ENCODE measurements around the gene CASP5.
"Not testable (repeated sequence)": the region's sequence is repeated elsewhere in the genome, so short reads cannot be mapped to it uniquely, and the experiment has no call there.

The CASP5 gene

GRCh38 chr11:105034388-105034787, 11.4 kb upstream of the CASP5 start:
- in situ Hi-C loops (cut with MboI; ENCODE audit: low sequenced_read_pairs) = not testable (repeated sequence)

- in situ Hi-C loops (cut with MboI; ENCODE audit: low sequenced_read_pairs) = no loop called here
Measured at GRCh38 chr11:105033781-105034180, 10.8 kb upstream of the CASP5 start.

DNA sequence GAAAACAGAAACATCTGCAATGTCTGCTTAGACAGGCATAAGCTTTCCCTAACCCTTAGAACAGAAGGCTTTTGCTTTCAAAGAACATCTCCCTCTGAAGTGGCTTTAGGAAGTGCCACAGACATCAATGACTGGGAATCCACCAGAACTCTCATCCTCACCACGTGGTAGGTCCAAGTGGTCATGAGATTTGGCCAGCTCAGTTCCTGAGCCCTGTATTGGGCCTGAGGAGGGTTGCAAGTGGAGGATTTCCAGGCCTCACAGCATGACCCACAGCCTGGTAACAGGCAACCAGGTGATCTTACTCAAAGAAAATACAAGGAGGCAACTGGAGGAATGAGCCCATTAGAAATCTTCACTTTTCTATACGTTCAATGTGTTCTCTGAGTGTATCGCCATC, 10.4 kb upstream of the CASP5 start:
- in situ Hi-C loops (cut with MboI; ENCODE audit: low sequenced_read_pairs) = no loop called here

DNA sequence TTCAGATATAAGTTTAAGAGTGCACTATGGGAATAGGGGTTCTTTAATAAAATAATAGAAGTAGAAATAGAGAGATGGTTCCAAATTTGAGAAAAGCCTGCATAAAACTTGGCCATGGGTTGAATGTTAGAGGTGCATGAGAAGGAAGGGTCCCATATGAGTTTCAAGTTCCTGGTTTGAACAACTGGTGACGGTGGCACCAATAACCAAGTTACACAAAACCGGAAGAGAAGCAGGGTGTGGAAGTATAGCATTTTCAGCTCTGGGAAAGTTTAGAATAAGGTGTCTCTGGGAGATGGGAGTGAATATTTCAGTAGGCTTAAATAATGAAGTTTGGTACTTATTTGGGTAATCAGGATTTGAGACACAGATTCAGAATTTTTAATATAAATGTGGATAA, 9.5 kb upstream of the CASP5 start:
- in situ Hi-C loops (cut with MboI; ENCODE audit: low sequenced_read_pairs) = no loop called here

DNA sequence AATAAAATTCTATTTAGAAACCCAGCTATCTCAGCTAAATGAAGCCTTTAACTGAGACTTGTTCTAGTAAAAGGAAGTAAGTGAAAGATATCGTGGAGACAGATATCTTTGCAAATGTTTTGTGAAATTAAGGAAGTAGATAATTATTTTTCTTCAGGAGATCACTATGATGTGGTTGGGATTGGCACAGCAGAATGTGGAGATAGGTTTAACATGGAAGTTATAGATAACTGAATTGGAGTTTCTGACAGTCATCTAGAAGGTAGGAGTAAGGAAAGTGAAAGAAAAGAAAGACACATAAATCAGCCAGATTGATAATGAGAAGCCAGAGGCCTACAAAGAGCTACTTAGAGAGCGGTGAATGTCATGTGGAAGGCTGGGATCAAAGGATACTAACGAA, 4.7 kb upstream of the CASP5 start:
- in situ Hi-C loops (cut with MboI; ENCODE audit: low sequenced_read_pairs) = no loop called here

DNA sequence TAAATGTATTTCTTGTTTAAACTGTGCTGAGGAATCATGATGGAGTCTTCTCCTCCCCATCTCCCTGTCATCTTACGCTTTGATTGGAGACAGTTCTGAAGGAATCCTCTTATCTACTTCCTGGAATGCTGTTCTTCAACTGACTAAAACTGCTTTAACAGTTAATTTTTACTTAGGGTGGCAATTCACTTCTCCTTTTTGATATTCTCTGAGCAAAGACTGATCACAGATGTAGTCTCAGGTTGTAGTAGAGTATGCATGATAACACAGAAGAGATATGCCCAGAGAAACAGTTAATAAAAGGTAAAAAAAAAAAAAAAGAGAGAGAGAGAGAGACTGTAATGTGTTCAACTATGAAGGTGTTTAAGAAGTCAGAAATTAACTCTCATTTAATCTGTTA, 1.4 kb upstream of the CASP5 start:
- in situ Hi-C loops (cut with MboI; ENCODE audit: low sequenced_read_pairs) = no loop called here

GRCh38 chr11:105022527-105022926, 441 bp downstream of the CASP5 start:
- in situ Hi-C loops (cut with MboI; ENCODE audit: low sequenced_read_pairs) = no loop called here

DNA sequence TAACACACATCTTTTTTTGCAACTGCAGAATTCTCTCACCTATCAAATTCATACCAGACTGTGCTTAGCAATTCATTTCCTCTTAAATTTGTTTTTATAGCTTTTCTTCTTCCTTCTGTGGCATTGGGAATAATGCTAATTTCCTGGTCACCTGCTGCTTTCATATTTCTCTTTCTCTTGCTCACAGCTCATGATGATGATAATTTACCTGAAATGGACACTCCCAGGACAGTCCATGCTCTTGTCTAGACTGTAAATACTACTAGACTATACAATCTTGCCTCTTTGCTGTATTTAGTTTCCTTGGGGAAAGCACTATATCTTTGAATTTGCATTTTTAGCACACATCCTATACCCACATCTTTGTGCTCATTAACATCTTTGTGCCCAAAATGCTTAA, 15.5 kb downstream of the CASP5 start:
- in situ Hi-C loops (cut with MboI; ENCODE audit: low sequenced_read_pairs) = no loop called here

DNA sequence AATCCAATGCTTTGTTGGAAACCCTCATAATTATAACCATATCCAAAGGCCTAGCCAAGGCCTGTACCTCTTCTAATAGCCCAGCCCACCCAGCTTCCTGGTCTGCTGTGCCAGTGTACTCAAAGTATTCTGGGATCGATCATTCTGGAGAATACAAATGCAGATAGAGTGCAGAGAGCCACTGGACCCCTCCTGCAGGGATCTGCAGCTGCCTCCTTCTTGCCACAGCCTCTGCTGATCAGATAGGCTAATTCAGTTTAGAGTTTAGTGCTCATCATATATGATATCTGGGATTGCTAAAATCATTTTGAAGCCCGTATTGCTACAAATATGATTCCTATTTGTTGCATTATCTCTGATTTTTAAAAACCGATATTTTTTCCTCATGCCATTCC, 17.5 kb downstream of the CASP5 start:
- in situ Hi-C loops (cut with MboI; ENCODE audit: low sequenced_read_pairs) = no loop called here

- in situ Hi-C loops (cut with MboI; ENCODE audit: low sequenced_read_pairs) = no loop called here
Measured at GRCh38 chr11:105004021-105004420, 18.9 kb downstream of the CASP5 start.

GRCh38 chr11:105003151-105003550, 19.8 kb downstream of the CASP5 start:
- in situ Hi-C loops (cut with MboI; ENCODE audit: low sequenced_read_pairs) = no loop called here

DNA sequence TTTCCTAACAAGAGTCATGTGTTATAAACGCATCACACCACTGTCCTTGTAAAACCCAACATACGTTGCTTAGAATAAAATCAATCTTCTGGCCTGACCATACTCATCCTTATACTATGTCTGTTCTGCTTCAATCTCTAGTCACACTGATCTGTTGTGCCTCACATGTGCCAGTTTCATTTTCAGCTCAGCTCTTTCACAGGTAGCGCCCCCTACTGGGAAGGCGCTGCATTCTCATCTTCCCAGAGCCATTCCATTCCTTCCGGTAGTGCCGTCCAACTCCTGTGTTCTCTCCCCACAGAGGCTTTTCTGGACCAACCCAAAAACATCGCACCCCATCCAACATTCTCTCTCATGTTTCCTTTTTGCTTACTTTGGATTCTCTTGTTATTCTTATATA, 22.2 kb downstream of the CASP5 start:
- in situ Hi-C loops (cut with MboI; ENCODE audit: low sequenced_read_pairs) = no loop called here

DNA sequence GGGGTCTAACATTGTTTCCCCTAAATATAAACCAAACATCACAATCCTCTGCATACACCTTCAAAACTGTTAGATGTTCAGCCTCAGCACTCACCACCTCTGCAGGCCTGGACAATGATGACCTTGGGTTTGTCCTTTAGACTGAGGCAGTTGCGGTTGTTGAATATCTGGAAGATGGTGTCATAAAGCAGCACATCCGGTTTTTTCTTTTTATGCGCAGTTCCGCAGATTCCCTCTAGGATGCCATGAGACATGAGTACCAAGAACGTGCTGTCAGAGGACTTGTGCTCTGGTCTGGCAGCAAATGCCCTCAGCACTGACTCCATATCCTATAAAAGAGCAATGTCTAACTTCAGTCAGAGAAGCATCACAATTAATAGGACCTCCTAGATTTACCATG, 22.8 kb downstream of the CASP5 start:
- in situ Hi-C loops (cut with MboI; ENCODE audit: low sequenced_read_pairs) = no loop called here

DNA sequence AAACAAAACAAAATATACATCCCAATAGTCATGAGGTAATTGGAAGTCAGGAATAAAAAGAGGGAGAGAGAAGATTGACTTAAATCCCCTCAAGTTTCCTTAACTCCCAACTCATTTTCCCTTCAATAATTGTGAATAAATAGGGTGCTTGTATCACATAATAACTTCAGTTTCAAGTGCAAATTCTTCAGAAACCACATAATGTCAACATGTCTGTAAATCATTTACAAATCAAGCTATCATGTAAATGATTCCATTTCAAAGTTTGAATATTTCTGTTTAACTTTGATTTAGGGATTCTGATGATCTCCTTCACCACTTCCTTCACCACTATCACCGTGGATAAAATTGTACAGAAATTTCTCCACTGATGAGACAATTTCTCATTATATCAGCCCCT, 23.2 kb downstream of the CASP5 start:
- in situ Hi-C loops (cut with MboI; ENCODE audit: low sequenced_read_pairs) = no loop called here

- in situ Hi-C loops (cut with MboI; ENCODE audit: low sequenced_read_pairs) = no loop called here
Measured at GRCh38 chr11:104997288-104997687, 25.7 kb downstream of the CASP5 start.

GRCh38 chr11:104995001-104995408, 28.0 kb downstream of the CASP5 start:
- in situ Hi-C loops (cut with MboI; ENCODE audit: low sequenced_read_pairs) = no loop called here

DNA sequence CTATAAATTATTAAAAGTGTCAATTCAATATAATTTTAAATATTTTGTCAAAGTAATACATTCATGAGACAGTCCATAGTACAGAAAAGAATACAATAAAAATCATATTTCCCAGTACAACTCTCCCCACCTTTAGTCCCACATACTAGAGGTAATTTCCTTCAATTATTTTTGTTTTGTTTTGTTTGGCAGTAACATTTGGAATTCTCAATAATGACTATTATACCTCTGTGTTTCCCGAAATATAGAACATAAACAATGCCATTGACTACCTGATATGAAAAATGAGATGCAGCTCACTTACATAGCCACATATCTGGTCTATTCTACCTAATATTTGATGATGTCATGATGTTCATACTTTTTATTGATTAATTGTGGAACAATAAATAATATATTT, 30.2 kb downstream of the CASP5 start:
- in situ Hi-C loops (cut with MboI; ENCODE audit: low sequenced_read_pairs) = no loop called here

GRCh38 chr11:104991994-104992393, 31.0 kb downstream of the CASP5 start:
- in situ Hi-C loops (cut with MboI; ENCODE audit: low sequenced_read_pairs) = no loop called here

- in situ Hi-C loops (cut with MboI; ENCODE audit: low sequenced_read_pairs) = no loop called here
Measured at GRCh38 chr11:104984808-104985207, 38.2 kb downstream of the CASP5 start.

GRCh38 chr11:104979839-104980238, 43.1 kb downstream of the CASP5 start:
- in situ Hi-C loops (cut with MboI; ENCODE audit: low sequenced_read_pairs) = no loop called here

DNA sequence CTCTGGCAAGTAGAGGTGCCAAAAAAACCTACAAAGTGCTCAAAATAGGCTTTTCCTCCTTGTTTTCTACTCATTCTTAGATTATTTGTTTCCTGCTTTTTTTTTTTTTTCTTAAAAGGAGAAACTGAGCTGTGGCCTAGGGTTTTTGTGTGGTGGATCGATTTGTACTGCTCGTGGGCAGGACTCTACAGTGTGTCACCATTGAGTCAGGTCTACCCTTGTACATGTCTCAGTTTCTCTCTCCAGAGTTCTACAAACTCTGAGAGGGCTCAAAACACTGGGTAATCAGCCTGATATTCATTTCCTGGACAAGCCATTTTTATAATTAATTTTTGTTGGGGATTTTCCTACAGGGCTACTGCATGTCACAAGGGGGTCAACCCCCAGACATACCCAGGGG, 49.4 kb downstream of the CASP5 start:
- in situ Hi-C loops (cut with MboI; ENCODE audit: low sequenced_read_pairs) = no loop called here

DNA sequence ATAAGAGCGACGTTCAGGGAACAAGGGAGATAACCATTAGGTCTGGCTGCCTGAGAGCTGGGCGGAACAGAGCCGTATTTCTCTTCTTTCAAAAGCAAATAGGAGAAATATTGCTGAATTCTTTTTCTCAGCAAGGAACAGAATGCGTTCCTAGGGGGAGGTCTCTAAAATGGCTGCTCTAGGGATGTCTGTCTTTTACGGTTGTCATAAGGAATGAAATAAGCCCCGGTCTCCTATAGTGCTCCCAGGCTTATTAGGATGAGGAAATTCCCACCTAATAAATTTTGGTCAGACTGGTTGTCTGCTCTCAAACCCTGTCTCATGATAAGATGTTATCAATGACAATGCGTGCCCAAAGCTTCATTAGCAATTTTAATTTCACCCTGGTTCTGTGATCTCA, 50.0 kb downstream of the CASP5 start:
- in situ Hi-C loops (cut with MboI; ENCODE audit: low sequenced_read_pairs) = not testable (repeated sequence)

DNA sequence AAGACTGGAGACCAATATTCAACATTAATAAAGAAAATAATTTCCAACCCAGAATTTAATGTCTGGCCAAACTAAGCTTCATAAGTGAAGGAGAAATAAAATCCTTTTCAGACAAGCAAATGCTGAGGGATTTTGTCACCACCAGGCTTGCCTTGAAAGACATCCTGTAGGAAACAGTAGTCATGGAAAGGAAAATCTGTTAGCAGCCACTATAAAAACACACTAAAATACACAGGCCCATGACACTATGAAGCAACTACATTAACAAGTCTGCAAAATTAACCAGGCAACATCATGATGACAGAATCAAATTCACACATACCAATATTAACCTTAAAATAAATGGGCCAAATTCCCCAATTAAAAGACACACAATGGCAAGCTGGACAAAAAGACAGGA, 52.2 kb downstream of the CASP5 start:
- in situ Hi-C loops (cut with MboI; ENCODE audit: low sequenced_read_pairs) = no loop called here

Data from HL-60/S4 treated with retinoic acid at 250 ng/mL for 4 days and 3 days (cell line).